ENCODE measurements around the gene PAPOLA. TPM values are rescaled to one million over a fixed set of nuclear protein-coding genes. Genes with fewer than 3 reads are reported as not detected.

The PAPOLA gene
- total and polyA plus RNA-seq, 2 of the 4 experiments (the other 2 are of a cell fraction) = 73.8 to 128 TPM

DNA sequence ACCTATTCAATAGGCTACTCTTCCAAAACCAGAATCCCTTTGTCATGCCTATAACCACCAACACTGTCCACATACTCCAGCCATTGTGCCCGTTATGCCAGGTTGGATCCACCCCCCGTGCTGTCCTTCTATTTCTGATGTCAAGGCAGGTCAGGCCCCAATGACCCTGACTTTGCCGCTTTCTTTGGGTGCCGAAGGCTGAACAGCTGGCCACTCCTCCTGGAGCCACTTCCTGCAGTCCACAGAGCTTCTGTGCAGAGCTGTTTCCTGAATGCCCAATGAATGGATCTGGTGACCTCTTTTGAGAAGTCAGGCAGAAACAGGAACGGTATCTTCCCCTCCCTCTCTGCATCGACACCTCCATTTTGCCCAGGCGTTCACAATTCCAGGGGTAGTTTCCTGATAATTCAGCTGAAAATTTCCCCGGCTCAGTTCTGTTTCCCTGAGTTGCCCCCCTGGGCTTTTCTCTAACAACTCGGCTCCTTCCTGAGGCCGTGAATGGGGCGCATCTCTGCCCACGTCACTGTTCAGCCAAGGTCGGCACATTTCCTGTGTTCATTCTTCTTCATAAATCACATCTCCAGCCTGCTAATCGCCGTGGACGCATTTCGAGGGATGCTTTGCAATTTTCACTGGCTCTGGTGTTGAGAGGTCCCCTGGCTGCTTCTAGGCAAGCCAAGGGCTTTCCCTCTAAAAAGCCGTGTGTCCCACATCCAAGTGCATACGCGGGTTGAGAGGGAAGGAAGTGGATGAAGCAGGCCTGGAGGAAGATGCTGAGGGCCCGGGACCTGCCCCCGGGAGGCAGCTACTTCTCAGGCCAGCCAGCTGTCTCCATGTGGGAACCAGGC, 86.5 kb downstream of the PAPOLA start:
- H3K56ac ChIP-seq (ENCODE audit: extremely low read depth, insufficient read depth, low read length) = no peak overlapping the region
- H3K4ac ChIP-seq (ENCODE audit: low read depth, low read length) = no peak overlapping the region
- no peak overlapping the region for H2BK15ac ChIP-seq (ENCODE audit: low read depth, low read length)
- H3K18ac ChIP-seq (ENCODE audit: low read depth, low read length) = no peak overlapping the region
- H3K27ac ChIP-seq (ENCODE audit: insufficient read depth, low read length) = no peak overlapping the region
- no peaks in the 10 kb centered on the region for H3K36me3 ChIP-seq (ENCODE audit: control insufficient read depth, insufficient read depth, low read length)
- intact Hi-C loops (cut with micrococcal nuclease) (no loop called here), in situ Hi-C loops (cut with MboI; ENCODE audit: low sequenced_read_pairs) (loop anchor here (10.0 kb wide), 1 partner anchor 156 kb away; no protein-coding TSS in a partner anchor), dilution Hi-C loops (cut with HindIII; ENCODE audit: low sequenced_read_pairs, unreplicated experiment) (no loop called here)
- CTCF ChIA-PET = no interaction called here
- no peak overlapping the region for H4K5ac ChIP-seq (ENCODE audit: low read depth, low read length)
- H2AK9ac ChIP-seq (replicated peaks; ENCODE audit: low read depth, low read length, poor library complexity) = no peak overlapping the region
- no peak overlapping the region for H3K9ac ChIP-seq (ENCODE audit: low read depth, low read length)
- H4K91ac ChIP-seq (ENCODE audit: insufficient read depth, low read depth, low read length) = no peak overlapping the region
- WGBS, 2 experiments (ENCODE audit: extremely low coverage in 2 of 2, insufficient read length in 1 of 2) = 75% methylated on average over 12 of the region's 22 CpGs; no CpG with 5 or more reads in 1 of the 2 experiments
- no peak overlapping the region for H3K4me2 ChIP-seq (ENCODE audit: low read depth, low read length)
- no peaks in the 10 kb centered on the region; the same call in none of the 2 replicates for H3K9me3 ChIP-seq (ENCODE audit: control insufficient read depth, insufficient read depth, low read length)
- H2AK5ac ChIP-seq (ENCODE audit: low read depth, low read length) = no peak overlapping the region
- H4K8ac ChIP-seq (ENCODE audit: low read depth in 2 of 2, low read length in 2 of 2) = no peak overlapping the region
- TF ChIP-seq RAD21 (IDR thresholded peaks at IDR 0.05; ENCODE audit: low read length) (no peak), SMC3 (IDR thresholded peaks at IDR 0.05; ENCODE audit: low read depth, low read length) (no peak), NFE2L2 (IDR thresholded peaks at IDR 0.05; ENCODE audit: low read depth, low read length) (no peak), BHLHE40 (IDR thresholded peaks at IDR 0.05; ENCODE audit: low read depth, low read length) (no peak), MAFK (IDR thresholded peaks at IDR 0.05; ENCODE audit: low read depth, low read length) (no peak), FOS (IDR thresholded peaks at IDR 0.05; ENCODE audit: low read depth, low read length) (no peak), CEBPB (IDR thresholded peaks at IDR 0.05; ENCODE audit: low read depth, low read length) (no peak)
- TF ChIP-seq, protein P1, sequence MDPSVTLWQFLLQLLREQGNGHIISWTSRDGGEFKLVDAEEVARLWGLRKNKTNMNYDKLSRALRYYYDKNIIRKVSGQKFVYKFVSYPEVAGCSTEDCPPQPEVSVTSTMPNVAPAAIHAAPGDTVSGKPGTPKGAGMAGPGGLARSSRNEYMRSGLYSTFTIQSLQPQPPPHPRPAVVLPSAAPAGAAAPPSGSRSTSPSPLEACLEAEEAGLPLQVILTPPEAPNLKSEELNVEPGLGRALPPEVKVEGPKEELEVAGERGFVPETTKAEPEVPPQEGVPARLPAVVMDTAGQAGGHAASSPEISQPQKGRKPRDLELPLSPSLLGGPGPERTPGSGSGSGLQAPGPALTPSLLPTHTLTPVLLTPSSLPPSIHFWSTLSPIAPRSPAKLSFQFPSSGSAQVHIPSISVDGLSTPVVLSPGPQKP (IDR thresholded peaks at IDR 0.05; ENCODE audit: borderline replicate concordance, low read depth, low read length) = no peak
- peaks cover 56% of the 10 kb centered on the region for H3K27me3 ChIP-seq (ENCODE audit: control insufficient read depth, insufficient read depth, low read length)
- BruUV-seq (replicated peaks) = no TSS peak
- H3K14ac ChIP-seq (replicated peaks; ENCODE audit: low read depth, low read length) = no peak overlapping the region
- no peaks in the 10 kb centered on the region for H3K79me1 ChIP-seq (ENCODE audit: low read depth in 1 of 2, low read length in 2 of 2)
- no peak overlapping the region for H2BK120ac ChIP-seq (ENCODE audit: low read depth, low read length)
- peaks cover 2% of the 10 kb centered on the region; the same call in 1 of the 2 replicates for H3K4me1 ChIP-seq (ENCODE audit: control insufficient read depth, insufficient read depth, low read length)
- no peak overlapping the region for H2BK20ac ChIP-seq (ENCODE audit: low read depth, low read length)
- DNase-seq (no peak), ATAC-seq (ENCODE audit: low read depth) (no peak)
- H2AFZ ChIP-seq (replicated peaks; ENCODE audit: low read length, poor library complexity) = no peak overlapping the region
- peaks cover under 1% of the 10 kb centered on the region; the same call in 1 of the 2 replicates for H3K9me1 ChIP-seq (ENCODE audit: insufficient read depth, low read length)
- H2BK5ac ChIP-seq (ENCODE audit: low read depth, low read length, poor library complexity, severe bottlenecking) = no peak overlapping the region
- H3K4me3 ChIP-seq (ENCODE audit: insufficient read depth, low read depth, low read length) = no peak overlapping the region
- H3K23ac ChIP-seq (ENCODE audit: low read depth, low read length) = no peak overlapping the region
- H4K20me1 ChIP-seq (ENCODE audit: insufficient read depth, low read length) = no peaks in the 10 kb centered on the region
- POLR2A ChIA-PET (ENCODE audit: unreplicated experiment) = no interaction called here

Data from IMR-90 (cell line).